ENCODE results near the gene SLFNL1. TPM values are rescaled to one million over a fixed set of nuclear protein-coding genes. Genes with fewer than 3 reads are reported as not detected.

Gene SLFNL1
- total RNA-seq, 1 donor, result 0.72 TPM

DNA sequence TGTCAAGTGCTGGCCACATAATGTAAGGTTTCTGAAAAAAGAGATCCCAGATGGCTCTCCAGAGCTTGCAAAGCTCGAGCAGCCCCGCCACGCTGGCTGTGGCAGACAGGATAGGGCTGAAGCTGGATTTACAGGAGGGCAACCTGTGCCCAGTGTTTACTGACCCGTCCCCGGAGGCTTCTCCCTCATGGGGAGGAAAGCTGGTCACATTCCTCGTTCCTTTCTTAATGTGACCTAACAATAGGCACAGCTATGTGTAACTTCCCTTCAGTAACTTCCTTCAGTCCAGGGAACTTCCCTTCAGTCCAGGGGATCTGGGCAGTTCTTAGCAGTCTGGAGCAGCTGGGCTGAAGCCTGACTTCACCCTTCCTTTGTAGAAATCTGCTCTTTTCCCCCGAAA, 7.7 kb downstream of the SLFNL1 start:
- Histone ChIP-seq H3K27ac (ENCODE audit: low read depth, low read length) (no peak overlapping the region), H4K20me1 (ENCODE audit: insufficient read depth, low read length) (peaks cover 5% of the 10 kb centered on the region), H3K4me3 (ENCODE audit: insufficient read depth, low read length) (no peak overlapping the region), H3K36me3 (ENCODE audit: insufficient read depth, low read length) (peaks cover 75% of the 10 kb centered on the region), H3K27me3 (ENCODE audit: insufficient read depth, low read length) (no peaks in the 10 kb centered on the region), H3K4me1 (ENCODE audit: insufficient read depth, low read length) (no peaks in the 10 kb centered on the region), H2AFZ (ENCODE audit: low read length) (no peak overlapping the region), H3K4me2 (ENCODE audit: insufficient read depth, low read length) (no peak overlapping the region), H3K9me3 (ENCODE audit: low read depth, low read length) (no peaks in the 10 kb centered on the region), H3K79me2 (ENCODE audit: insufficient read depth, low read length) (peaks cover 11% of the 10 kb centered on the region)
- TF ChIP-seq, protein P1, sequence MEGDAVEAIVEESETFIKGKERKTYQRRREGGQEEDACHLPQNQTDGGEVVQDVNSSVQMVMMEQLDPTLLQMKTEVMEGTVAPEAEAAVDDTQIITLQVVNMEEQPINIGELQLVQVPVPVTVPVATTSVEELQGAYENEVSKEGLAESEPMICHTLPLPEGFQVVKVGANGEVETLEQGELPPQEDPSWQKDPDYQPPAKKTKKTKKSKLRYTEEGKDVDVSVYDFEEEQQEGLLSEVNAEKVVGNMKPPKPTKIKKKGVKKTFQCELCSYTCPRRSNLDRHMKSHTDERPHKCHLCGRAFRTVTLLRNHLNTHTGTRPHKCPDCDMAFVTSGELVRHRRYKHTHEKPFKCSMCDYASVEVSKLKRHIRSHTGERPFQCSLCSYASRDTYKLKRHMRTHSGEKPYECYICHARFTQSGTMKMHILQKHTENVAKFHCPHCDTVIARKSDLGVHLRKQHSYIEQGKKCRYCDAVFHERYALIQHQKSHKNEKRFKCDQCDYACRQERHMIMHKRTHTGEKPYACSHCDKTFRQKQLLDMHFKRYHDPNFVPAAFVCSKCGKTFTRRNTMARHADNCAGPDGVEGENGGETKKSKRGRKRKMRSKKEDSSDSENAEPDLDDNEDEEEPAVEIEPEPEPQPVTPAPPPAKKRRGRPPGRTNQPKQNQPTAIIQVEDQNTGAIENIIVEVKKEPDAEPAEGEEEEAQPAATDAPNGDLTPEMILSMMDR (IDR thresholded peaks at IDR 0.05; ENCODE audit: extremely low read depth, low read depth, low read length), result no peak
- no peak for DNase-seq (ENCODE audit: insufficient read length, low spot score, missing footprints)

DNA sequence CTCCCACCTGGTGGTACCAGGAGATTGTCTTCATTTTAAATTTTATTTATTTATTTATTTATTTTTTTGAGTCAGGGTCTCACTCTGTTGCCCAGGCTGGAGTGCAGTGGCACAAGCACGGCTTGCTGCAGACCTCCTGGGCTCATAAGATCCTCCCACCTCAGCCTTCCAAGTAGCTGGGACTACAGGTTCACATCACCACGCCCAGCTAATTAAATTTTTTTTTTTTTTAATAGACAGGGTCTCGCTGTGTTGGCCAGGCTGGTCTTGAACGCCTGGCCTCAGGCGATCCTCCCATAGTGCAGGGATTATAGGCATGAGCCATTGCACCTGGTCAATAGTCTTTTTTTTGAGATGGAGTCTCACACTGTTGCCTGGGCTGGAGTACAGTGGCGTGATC, 8.5 kb downstream of the SLFNL1 start:
- H3K4me2 ChIP-seq (ENCODE audit: insufficient read depth, low read length), result no peak overlapping the region
- H3K27ac ChIP-seq (ENCODE audit: low read depth, low read length), result no peak overlapping the region
- H3K27me3 ChIP-seq (ENCODE audit: insufficient read depth, low read length), result no peaks in the 10 kb centered on the region
- H3K4me3 ChIP-seq (ENCODE audit: insufficient read depth, low read length), result no peak overlapping the region
- H3K79me2 ChIP-seq (ENCODE audit: insufficient read depth, low read length), result peaks cover 13% of the 10 kb centered on the region
- H3K4me1 ChIP-seq (ENCODE audit: insufficient read depth, low read length), result no peaks in the 10 kb centered on the region
- TF ChIP-seq, protein P1 (IDR thresholded peaks at IDR 0.05; ENCODE audit: extremely low read depth, low read depth, low read length), result no peak
- H4K20me1 ChIP-seq (ENCODE audit: insufficient read depth, low read length), result peaks cover 5% of the 10 kb centered on the region
- peaks cover 77% of the 10 kb centered on the region for H3K36me3 ChIP-seq (ENCODE audit: insufficient read depth, low read length)
- H2AFZ ChIP-seq (ENCODE audit: low read length), result no peak overlapping the region
- H3K9me3 ChIP-seq (ENCODE audit: low read depth, low read length), result no peaks in the 10 kb centered on the region
- no peak for DNase-seq (ENCODE audit: insufficient read length, low spot score, missing footprints)

DNA sequence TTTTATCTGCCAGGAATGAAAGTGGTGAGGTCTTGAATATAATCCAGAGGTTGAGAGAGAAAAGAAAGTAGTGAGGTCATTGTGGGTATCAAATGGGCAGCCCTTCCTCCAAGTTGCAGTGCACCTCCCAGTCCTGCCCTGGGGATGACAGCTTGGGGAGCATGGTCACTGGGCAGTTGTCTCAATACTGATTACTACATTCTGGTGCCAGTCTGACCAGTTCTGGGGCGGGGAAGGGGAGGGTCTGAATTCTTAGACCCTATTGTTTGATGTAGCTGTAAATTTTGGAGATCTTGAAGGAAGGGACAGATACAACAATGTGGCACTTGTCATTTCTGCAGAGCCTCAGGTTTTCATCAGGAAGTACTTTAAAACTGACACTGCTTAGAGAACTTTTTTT, 11.2 kb downstream of the SLFNL1 start:
- peak; percentile 58 for DNase-seq (ENCODE audit: insufficient read length, low spot score, missing footprints)
- Histone ChIP-seq H3K79me2 (ENCODE audit: insufficient read depth, low read length) (peaks cover 13% of the 10 kb centered on the region), H2AFZ (ENCODE audit: low read length) (no peak overlapping the region), H3K4me2 (ENCODE audit: insufficient read depth, low read length) (no peak overlapping the region), H3K4me3 (ENCODE audit: insufficient read depth, low read length) (no peak overlapping the region), H3K9me3 (ENCODE audit: low read depth, low read length) (no peaks in the 10 kb centered on the region), H3K4me1 (ENCODE audit: insufficient read depth, low read length) (peaks cover 8% of the 10 kb centered on the region), H3K27ac (ENCODE audit: low read depth, low read length) (peak overlapping the region; percentile 9), H4K20me1 (ENCODE audit: insufficient read depth, low read length) (peaks cover 5% of the 10 kb centered on the region), H3K27me3 (ENCODE audit: insufficient read depth, low read length) (no peaks in the 10 kb centered on the region), H3K36me3 (ENCODE audit: insufficient read depth, low read length) (peaks cover 95% of the 10 kb centered on the region)
- TF ChIP-seq, protein P1 (IDR thresholded peaks at IDR 0.05; ENCODE audit: extremely low read depth, low read depth, low read length), result no peak

DNA sequence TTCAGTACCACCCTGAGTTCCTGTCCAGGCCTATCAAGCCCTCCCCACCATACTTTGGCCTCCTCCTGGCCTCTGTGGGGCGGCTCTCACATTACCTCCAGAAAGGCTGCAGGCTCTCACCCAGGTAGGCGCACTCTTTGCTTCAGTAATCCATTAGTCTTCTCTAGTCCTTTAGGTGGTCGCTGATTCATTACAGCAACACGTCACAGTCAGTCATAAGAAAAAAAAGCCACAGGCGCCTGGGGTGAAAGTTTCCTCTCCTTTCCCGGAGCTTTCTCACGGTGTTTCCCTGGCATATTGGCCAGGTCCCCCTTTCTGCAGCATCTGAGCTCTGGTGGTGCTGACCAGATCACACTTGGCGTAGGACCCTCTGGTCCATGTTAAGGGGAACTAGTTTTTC, 12.1 kb downstream of the SLFNL1 start:
- peak overlapping the region; percentile 9 for H3K27ac ChIP-seq (ENCODE audit: low read depth, low read length)
- H3K4me2 ChIP-seq (ENCODE audit: insufficient read depth, low read length), result no peak overlapping the region
- peaks cover 95% of the 10 kb centered on the region for H3K36me3 ChIP-seq (ENCODE audit: insufficient read depth, low read length)

More for the DNA sequence above, 12.1 kb downstream of the SLFNL1 start:
- TF ChIP-seq, protein P1 (IDR thresholded peaks at IDR 0.05; ENCODE audit: extremely low read depth, low read depth, low read length), result no peak
- Histone ChIP-seq H3K79me2 (ENCODE audit: insufficient read depth, low read length) (peaks cover 15% of the 10 kb centered on the region), H3K27me3 (ENCODE audit: insufficient read depth, low read length) (no peaks in the 10 kb centered on the region), H4K20me1 (ENCODE audit: insufficient read depth, low read length) (peaks cover 3% of the 10 kb centered on the region), H3K9me3 (ENCODE audit: low read depth, low read length) (no peaks in the 10 kb centered on the region), H3K4me1 (ENCODE audit: insufficient read depth, low read length) (peaks cover 8% of the 10 kb centered on the region), H3K4me3 (ENCODE audit: insufficient read depth, low read length) (no peak overlapping the region), H2AFZ (ENCODE audit: low read length) (no peak overlapping the region)
- no peak for DNase-seq (ENCODE audit: insufficient read length, low spot score, missing footprints)
